ENCODE results near the gene COX6B2.

DNA sequence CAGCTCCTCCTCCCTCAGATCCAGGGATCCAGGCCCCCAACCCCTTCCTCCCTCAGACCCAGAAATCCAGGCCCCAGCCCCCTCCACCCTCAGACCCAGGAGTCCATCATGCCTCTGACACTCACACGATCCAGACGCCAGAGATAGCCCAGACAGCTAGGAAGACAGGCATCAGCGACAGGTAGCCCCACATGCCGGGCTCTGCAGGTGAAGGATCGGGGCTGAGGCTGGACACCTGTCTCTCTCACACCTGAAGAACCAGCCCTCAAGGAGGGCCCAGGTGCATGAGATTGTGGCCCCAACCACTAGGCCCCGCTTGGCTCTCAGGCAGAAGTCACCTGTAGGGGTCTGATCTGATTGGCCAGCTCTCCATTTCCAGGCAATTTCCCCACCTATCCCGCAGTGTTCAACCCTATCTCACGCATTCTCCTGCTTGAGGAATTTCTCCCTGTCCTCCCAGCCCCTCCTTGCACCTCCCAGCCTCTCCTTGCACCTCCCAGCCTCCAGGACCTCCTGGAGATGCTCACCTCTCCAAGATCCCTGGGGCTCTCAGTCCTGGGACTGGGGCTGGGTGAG lies 33.6 kb downstream of the COX6B2 start:
- TF ChIP-seq GATA2 (IDR thresholded peaks at IDR 0.05; ENCODE audit: low read depth, low read length): no peak
- no peak for TF ChIP-seq GATA3 (IDR thresholded peaks at IDR 0.05; ENCODE audit: low read depth, low read length)

Measured in SH-SY5Y (cell line).